NCI-H345 treated with DMSO at 0.1 percent for 48 hours (cell line): ENCODE results near the gene RNF187.

Experiments used
- DNase-seq: peaks from one replicate; lab custom pipeline; 2025; ENCODE audit not compliant: unreplicated experiment; lab: John Stamatoyannopoulos, UW

The RNF187 gene

DNA sequence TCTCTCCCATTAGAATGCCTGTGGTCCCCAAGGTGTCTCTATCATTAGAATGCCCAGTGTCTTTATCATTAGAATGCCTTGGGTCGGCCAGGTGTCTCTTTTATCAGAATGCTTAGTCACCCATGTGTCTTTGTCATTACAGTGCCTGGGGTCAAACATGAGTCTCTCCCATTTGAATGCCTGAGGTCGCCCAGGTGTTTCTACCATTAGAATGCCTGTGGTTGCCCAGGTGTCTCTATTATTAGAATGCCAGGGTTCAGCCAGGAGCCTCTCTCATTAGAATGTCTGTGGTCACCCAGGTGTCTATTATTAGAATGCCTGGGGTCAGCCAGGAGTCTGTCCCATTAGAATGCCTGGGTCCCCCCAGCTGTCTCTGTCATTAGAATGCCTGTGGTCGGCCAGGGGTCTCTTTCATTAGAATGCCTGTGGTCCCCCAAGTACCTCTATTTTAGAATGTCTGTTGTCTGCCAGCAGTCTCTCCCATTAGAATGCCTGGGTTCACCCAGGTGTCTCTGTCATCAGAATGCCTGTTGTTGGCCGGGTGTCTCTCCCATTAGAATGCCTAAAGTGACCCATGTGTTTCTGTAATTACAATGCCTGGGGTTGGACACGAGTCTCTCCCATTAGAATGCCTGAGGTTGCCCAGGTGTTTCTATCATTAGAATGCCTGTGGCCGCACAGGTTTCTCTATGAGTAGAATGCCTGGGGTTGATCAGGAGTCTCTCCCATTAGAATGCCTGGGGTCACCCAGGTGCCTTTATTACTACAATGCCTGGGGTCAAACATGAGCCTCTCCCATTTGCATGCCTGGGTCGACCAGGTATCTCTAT, 57.1 kb downstream of the RNF187 start:
- no peak for DNase-seq

DNA sequence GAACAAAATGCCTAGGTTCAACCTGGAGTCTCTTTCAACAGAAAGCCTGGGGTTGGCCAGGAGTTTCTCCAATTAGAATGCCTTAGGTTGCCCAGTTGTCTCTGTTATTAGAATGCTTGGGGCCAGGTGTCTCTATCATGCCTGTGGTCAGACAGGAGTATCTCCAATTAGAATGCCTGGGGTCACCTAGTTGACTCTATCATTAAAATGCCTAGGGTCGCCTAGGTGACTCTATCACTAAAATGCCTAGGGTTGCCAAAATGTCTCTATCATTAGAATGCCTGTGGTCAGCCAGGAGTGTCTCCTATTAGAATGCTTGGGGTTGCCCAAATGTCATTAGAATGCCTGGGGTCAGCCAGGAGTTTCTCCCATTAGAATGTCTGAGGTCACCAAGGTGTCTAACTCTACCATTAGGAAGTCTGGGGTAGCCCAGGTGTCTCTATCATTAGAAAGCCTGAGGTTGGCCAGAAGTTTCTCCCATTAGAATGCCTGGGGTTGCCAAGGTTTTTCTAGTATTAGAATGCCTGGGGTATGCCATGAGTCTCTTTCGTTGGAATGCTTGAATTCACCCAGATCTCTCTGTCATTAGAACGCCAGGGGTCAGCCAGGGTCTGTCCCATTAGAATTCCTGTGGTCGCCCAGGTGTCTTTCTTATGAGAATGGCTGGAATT, 57.9 kb downstream of the RNF187 start:
- no peak for DNase-seq
